ENCODE data around the gene CSRP1.

CSRP1 gene

GRCh38 chr1:201465698-201466290 lies 41.1 kb downstream of the CSRP1 start:
- DNase-seq (ENCODE audit: low read depth, low spot score) = no peak
- in situ Hi-C loops (cut with HindIII; ENCODE audit: low sequenced_read_pairs) = no loop called here
- TF ChIP-seq, protein P1, sequence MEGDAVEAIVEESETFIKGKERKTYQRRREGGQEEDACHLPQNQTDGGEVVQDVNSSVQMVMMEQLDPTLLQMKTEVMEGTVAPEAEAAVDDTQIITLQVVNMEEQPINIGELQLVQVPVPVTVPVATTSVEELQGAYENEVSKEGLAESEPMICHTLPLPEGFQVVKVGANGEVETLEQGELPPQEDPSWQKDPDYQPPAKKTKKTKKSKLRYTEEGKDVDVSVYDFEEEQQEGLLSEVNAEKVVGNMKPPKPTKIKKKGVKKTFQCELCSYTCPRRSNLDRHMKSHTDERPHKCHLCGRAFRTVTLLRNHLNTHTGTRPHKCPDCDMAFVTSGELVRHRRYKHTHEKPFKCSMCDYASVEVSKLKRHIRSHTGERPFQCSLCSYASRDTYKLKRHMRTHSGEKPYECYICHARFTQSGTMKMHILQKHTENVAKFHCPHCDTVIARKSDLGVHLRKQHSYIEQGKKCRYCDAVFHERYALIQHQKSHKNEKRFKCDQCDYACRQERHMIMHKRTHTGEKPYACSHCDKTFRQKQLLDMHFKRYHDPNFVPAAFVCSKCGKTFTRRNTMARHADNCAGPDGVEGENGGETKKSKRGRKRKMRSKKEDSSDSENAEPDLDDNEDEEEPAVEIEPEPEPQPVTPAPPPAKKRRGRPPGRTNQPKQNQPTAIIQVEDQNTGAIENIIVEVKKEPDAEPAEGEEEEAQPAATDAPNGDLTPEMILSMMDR (IDR thresholded peaks at IDR 0.05; ENCODE audit: low read depth, low read length) = no peak
- peak overlapping the region; percentile 74 for H3K4me3 ChIP-seq (ENCODE audit: low read depth, low read length)

- no peak overlapping the region for H3K4me3 ChIP-seq (ENCODE audit: low read depth, low read length)
- DNase-seq (ENCODE audit: low read depth, low spot score) = no peak
- in situ Hi-C loops (cut with HindIII; ENCODE audit: low sequenced_read_pairs) = no loop called here
- TF ChIP-seq, protein P1 (IDR thresholded peaks at IDR 0.05; ENCODE audit: low read depth, low read length) = peak; percentile 40
Measured at GRCh38 chr1:201463071-201463552, 43.8 kb downstream of the CSRP1 start.

- TF ChIP-seq, protein P1 (IDR thresholded peaks at IDR 0.05; ENCODE audit: low read depth, low read length) = no peak
- peak; percentile 98 for DNase-seq (ENCODE audit: low read depth, low spot score)
- in situ Hi-C loops (cut with HindIII; ENCODE audit: low sequenced_read_pairs) = no loop called here
- H3K4me3 ChIP-seq (ENCODE audit: low read depth, low read length) = no peak overlapping the region
Measured at GRCh38 chr1:201461645-201462441, 45.1 kb downstream of the CSRP1 start.

GRCh38 chr1:201460814-201461644 lies 45.9 kb downstream of the CSRP1 start:
- TF ChIP-seq, protein P1 (IDR thresholded peaks at IDR 0.05; ENCODE audit: low read depth, low read length) = no peak
- DNase-seq (ENCODE audit: low read depth, low spot score) = peak; percentile 94
- in situ Hi-C loops (cut with HindIII; ENCODE audit: low sequenced_read_pairs) = no loop called here
- H3K4me3 ChIP-seq (ENCODE audit: low read depth, low read length) = no peak overlapping the region

GRCh38 chr1:201459775-201460174 lies 47.1 kb downstream of the CSRP1 start:
- no peak overlapping the region for H3K4me3 ChIP-seq (ENCODE audit: low read depth, low read length)
- no peak for DNase-seq (ENCODE audit: low read depth, low spot score)
- TF ChIP-seq, protein P1 (IDR thresholded peaks at IDR 0.05; ENCODE audit: low read depth, low read length) = no peak
- in situ Hi-C loops (cut with HindIII; ENCODE audit: low sequenced_read_pairs) = no loop called here

DNA sequence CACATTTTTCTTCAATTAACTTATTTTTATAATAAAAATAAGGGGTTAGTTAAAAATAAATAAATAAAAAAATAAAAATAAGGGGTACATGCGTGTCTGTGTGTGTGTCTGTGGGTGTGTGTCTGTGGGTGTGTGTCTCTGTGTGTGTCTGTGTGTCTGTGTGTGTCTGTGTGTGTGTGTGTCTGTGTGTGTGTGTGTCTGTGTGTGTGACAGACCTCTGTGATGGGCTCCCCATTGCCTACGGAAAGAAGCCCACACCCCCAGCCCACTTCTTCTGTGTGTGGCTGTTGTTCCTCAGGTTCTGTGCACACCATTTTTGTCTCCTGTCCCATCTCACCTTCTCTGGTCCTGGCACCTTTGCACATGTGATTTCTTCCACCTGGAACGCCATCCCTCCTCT lies 47.9 kb downstream of the CSRP1 start:
- in situ Hi-C loops (cut with HindIII; ENCODE audit: low sequenced_read_pairs) = no loop called here
- TF ChIP-seq, protein P1 (IDR thresholded peaks at IDR 0.05; ENCODE audit: low read depth, low read length) = no peak
- H3K4me3 ChIP-seq (ENCODE audit: low read depth, low read length) = no peak overlapping the region
- no peak for DNase-seq (ENCODE audit: low read depth, low spot score)
